Coronary artery (tissue), 2 donors: ENCODE results near the gene BSG.

ENCODE experiments used
- DNase-seq: peaks from one replicate; pipeline ENCODE4 v3.0.0-alpha.2; 2017; ENCODE audit warnings: low spot score
- H3K27ac ChIP-seq, 2 donors: fragments of 200-600 bp; sonication (generic); one replicate each; pipeline ENCODE4 v1.5.1; 2016 to 2019
- H3K4me3 ChIP-seq: fragments of 200-600 bp; sonication (generic); 2 replicates; pipeline ENCODE4 v1.5.1; 2016; ENCODE audit warnings: mild to moderate bottlenecking, moderate library complexity
- CTCF ChIP-seq: fragments of 200-600 bp; sonication (generic); IDR thresholded peaks from one replicate; pipeline ENCODE4 v1.5.1; 2019; ENCODE audit warnings: antibody characterized with exemption

The BSG gene

GRCh38 chr19:554817-555216 is 17.6 kb upstream of the BSG start:
- DNase-seq: no peak
- Histone ChIP-seq H3K27ac (no peak overlapping the region), H3K4me3 (no peak overlapping the region)
- no peak for TF ChIP-seq CTCF

- no peak for TF ChIP-seq CTCF
- DNase-seq: no peak
- Histone ChIP-seq H3K4me3 (no peak overlapping the region), H3K27ac (no peak overlapping the region)
These were observed 17.0 kb upstream of the BSG start for GRCh38 chr19:555474-555808.

GRCh38 chr19:556611-557382 is 15.6 kb upstream of the BSG start:
- peak overlapping the region in 1 of 2 donors; percentile 16 for H3K27ac ChIP-seq
- H3K4me3 ChIP-seq: no peak overlapping the region
- DNase-seq: no peak

GRCh38 chr19:558770-559439 is 13.5 kb upstream of the BSG start:
- H3K27ac ChIP-seq: no peak overlapping the region
- DNase-seq: no peak
- no peak overlapping the region for H3K4me3 ChIP-seq
- no peak for TF ChIP-seq CTCF

More at GRCh38 chr19:556611-557382, 15.6 kb upstream of the BSG start:
- TF ChIP-seq CTCF: no peak

DNA sequence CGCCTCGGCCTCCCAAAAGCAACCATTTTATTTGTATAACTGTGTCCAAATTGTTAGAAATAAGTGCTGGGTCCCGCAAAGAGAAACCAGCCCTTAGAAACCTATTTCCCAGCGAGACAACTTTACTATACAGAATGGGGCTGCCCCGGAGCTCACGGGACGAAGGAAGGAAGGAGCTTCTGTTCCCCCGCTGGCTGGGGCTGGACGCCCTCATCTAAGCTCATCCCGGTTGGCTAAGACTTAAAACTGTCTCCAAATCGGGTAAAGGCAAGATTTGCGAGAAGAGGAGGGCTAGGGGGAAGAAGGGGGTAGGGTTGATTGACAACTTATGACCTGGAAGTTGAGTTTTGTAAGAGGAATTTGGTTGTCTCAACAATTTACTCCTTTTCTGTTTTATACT is 12.3 kb upstream of the BSG start:
- H3K4me3 ChIP-seq: no peak overlapping the region
- no peak overlapping the region for H3K27ac ChIP-seq
- no peak for TF ChIP-seq CTCF
- DNase-seq: no peak

DNA sequence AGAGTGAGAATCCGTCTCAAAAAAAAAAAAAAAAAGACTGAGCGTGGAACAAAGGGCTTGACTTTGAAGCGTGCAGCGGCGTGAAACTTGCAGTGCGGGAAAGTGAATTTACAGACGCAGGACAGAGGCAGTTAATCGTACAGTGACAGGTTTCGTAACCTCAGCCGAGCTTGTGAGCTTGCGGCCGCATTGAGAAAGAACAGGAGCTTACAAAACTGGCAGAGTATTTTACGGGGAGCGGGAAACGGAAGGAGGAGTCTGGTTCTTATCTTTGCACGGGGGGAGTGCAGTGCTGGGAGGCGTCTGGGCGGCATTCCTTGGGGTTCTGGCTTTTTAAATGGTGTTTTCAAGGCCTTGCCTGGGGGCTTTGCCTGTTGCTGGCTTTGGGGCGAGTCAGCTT is 6.0 kb upstream of the BSG start:
- TF ChIP-seq CTCF: no peak
- no peak for DNase-seq
- no peak overlapping the region for H3K4me3 ChIP-seq
- H3K27ac ChIP-seq: no peak overlapping the region

DNA sequence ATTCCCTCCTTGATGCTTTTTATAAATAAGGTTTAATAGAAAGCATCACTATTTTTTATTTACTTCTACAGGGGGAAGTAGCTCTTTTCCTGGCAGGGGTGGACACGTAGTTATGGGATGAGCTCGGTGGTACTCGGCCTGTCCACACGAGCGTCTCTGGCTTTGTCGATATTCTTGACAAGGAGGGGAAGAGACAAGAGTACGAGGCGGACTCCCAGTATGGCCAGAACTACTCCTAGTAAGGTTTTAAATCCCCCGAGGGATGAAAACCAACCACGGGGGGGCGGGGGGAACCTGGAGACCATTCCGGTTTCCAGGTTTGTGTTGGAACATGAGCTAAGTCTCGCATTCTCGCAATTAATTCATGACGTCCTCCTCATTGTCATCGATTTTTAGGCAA is 5.6 kb upstream of the BSG start:
- Histone ChIP-seq H3K27ac (no peak overlapping the region), H3K4me3 (no peak overlapping the region)
- no peak for DNase-seq
- TF ChIP-seq CTCF: no peak
